Suprapubic skin (tissue), 3 donors: ENCODE measurements around the gene GPR179.
"Not testable (repeated sequence)": the region's sequence is repeated elsewhere in the genome, so short reads cannot be mapped to it uniquely, and the experiment has no call there.

Experiments used
- EP300 ChIP-seq: sonication (generic); formaldehyde crosslinking; IDR thresholded peaks from one replicate; pipeline ENCODE4 v1.6.1; 2017; ENCODE audit warnings: antibody characterized with exemption
- TF ChIP-seq, protein P1 (sequence below), 2 donors: fragments of 200-600 bp in 1 of 2; fragments of 450-650 bp in 1 of 2; sonication (generic) in 1 of 2; IDR thresholded peaks; one replicate each; pipeline ENCODE4 v1.5.1; 2016 to 2019; ENCODE audit warnings: antibody characterized with exemption in 2 of 2, mild to moderate bottlenecking in 1 of 2, moderate library complexity in 1 of 2

DNA sequence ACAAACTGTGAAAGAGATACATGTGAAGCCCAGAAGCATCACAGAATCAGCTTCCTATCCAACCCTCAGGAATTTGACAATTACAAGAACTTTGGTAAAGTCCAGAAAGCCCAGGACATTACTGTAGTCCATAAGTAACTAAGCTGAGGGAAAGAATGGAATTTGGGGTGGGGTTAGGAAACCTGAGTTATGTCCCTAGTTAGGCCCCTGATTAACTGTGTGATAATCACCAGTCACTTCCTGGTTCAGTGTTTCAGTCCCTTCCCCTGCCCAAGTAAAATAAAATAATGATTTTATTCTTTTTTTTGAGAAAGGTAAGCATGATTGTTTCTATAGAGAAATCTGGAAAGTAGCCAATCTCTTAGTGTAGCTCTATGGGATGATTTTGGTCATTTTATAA, 57.8 kb downstream of the GPR179 start:
- TF ChIP-seq, protein P1, sequence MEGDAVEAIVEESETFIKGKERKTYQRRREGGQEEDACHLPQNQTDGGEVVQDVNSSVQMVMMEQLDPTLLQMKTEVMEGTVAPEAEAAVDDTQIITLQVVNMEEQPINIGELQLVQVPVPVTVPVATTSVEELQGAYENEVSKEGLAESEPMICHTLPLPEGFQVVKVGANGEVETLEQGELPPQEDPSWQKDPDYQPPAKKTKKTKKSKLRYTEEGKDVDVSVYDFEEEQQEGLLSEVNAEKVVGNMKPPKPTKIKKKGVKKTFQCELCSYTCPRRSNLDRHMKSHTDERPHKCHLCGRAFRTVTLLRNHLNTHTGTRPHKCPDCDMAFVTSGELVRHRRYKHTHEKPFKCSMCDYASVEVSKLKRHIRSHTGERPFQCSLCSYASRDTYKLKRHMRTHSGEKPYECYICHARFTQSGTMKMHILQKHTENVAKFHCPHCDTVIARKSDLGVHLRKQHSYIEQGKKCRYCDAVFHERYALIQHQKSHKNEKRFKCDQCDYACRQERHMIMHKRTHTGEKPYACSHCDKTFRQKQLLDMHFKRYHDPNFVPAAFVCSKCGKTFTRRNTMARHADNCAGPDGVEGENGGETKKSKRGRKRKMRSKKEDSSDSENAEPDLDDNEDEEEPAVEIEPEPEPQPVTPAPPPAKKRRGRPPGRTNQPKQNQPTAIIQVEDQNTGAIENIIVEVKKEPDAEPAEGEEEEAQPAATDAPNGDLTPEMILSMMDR (IDR thresholded peaks at IDR 0.05): not testable (repeated sequence)
- not testable (repeated sequence) for TF ChIP-seq EP300
